Uterus (tissue), 2 donors: Measurements from ENCODE around the gene ZDHHC22.

Experiments used
- CTCF ChIP-seq, 4 experiments: fragments of 200-600 bp in 2 of 4; fragments of 450-650 bp in 2 of 4; sonication (generic) in 2 of 4; IDR thresholded peaks; one replicate each; pipeline ENCODE4 v1.5.1; 2016 to 2019; ENCODE audit warnings: antibody characterized with exemption in 4 of 4, mild to moderate bottlenecking in 2 of 4, moderate library complexity in 1 of 4
- POLR2A ChIP-seq, 2 donors: fragments of 450-650 bp; IDR thresholded peaks; one replicate each; pipeline ENCODE4 v1.6.1; 2016; ENCODE audit warnings: antibody characterized with exemption in 2 of 2, mild to moderate bottlenecking in 1 of 2, moderate library complexity in 1 of 2

- TF ChIP-seq POLR2A (IDR thresholded peaks at IDR 0.05): peak; percentile 71 to 79
- peak in 2 of 4 experiments; percentile 38 to 52 for TF ChIP-seq CTCF (IDR thresholded peaks at IDR 0.05)
Observed at GRCh38 chr14:77097700-77098528, 43.7 kb downstream of the ZDHHC22 start, which contains the start of gene CIPC.
